Right lobe of liver (tissue), 6 donors: ENCODE data around the gene RUNX2. TPM values are rescaled to one million over a fixed set of nuclear protein-coding genes. Genes with fewer than 3 reads are reported as not detected.

Experiments
- ATAC-seq, 4 donors: fragments of 200-7000 bp; cut with Tn5 transposase; one replicate each; pipeline ENCODE4 v1.9.1; 2020; ENCODE audit warnings: mild to moderate bottlenecking in 4 of 4, moderate library complexity in 4 of 4
- DNase-seq, 3 donors: peaks; one replicate each; pipeline ENCODE4 v3.0.0-alpha.2; 2020
- H3K27ac ChIP-seq, 3 donors: fragments of 200-600 bp; one replicate each; pipeline ENCODE4 v1.8.0; 2022
- H3K27me3 ChIP-seq, 2 donors: fragments of 200-600 bp; one replicate each; pipeline ENCODE4 v1.8.0; 2022
- H3K36me3 ChIP-seq, 4 donors: fragments of 200-600 bp; sonication (generic) in 1 of 4; one replicate each; pipeline versions ENCODE4 v1.5.1 to v1.8.0; 2017 to 2022; ENCODE audit warnings: control low read depth in 1 of 4
- H3K4me1 ChIP-seq, 4 donors: fragments of 200-600 bp; sonication (generic) in 1 of 4; one replicate each; pipeline versions ENCODE4 v1.5.1 to v1.8.0; 2017 to 2022; ENCODE audit warnings: control low read depth in 1 of 4
- H3K4me3 ChIP-seq, 3 donors: fragments of 200-600 bp; one replicate each; pipeline ENCODE4 v1.8.0; 2022
- H3K9me3 ChIP-seq, 4 donors: fragments of 200-600 bp; sonication (generic) in 1 of 4; one replicate each; pipeline versions ENCODE4 v1.5.1 to v1.8.0; 2017 to 2022; ENCODE audit warnings: control low read depth in 1 of 4
- CTCF ChIP-seq, 4 donors: fragments of 200-600 bp in 3 of 4; fragments of 450-650 bp in 1 of 4; IDR thresholded peaks; one replicate each; pipeline versions ENCODE4 v1.5.1 to v1.8.0; 2016 to 2022; ENCODE audit warnings: antibody characterized with exemption in 4 of 4, mild to moderate bottlenecking in 2 of 4
- POLR2A ChIP-seq: fragments of 450-650 bp; IDR thresholded peaks from one replicate; pipeline ENCODE4 v1.6.1; 2017; ENCODE audit warnings: antibody characterized with exemption, mild to moderate bottlenecking
- WGBS: methylation state at CpG from one replicate; pipeline ENCODE4 v1.1.6; 2018; ENCODE audit warnings: low coverage, low lambda C conversion rate; ENCODE audit not compliant: insufficient coverage; ENCODE audit errors: missing lambda C conversion rate; 5-methylcytosine and 5-hydroxymethylcytosine counted together
- intact Hi-C, 2 donors: fragments of 100-400 bp; cut with DNase I; formaldehyde crosslinking; loops; one replicate each; pipeline versions ENCODE4 v1.11.2 to v1.14.1; 2022
- total RNA-seq, 6 experiments: library from RNA; depleted of rRNA in 2 of 6; stranded (reverse); fragments of >200 nt in 2 of 6; fragmentation: NEBNext Ultra II Directional in 3 of 6; extraction: Animal tissue kit (Norgen Biotek cat#: 25700) in 3 of 6; gene quantifications; one replicate each; pipeline versions ENCODE4 v1.1.0 to v1.2.4, GENCODE V29; 2016 to 2023
- donor health status: DM: no; HTN: yes; CAD: no.
- donor health status: DM: no; HTN: no; CAD: no.
- donor health status: DM: no; HTN: no; CAD: no.
- donor health status: DM: no; HTN: yes; CAD: no.
- donor health status: DM: no; HTN: yes; CAD: no.

The RUNX2 gene
- total RNA-seq, 6 experiments from 2014 or later = 0.15 to 0.80 (median 0.43) TPM

- 21% methylated on average over 14 of the region's 14 CpGs for WGBS
- DNase-seq = no peak
- Histone ChIP-seq H3K4me3 (no peak overlapping the region), H3K27ac (no peak overlapping the region), H3K4me1 (no peaks in the 10 kb centered on the region), H3K27me3 (no peaks in the 10 kb centered on the region), H3K36me3 (no peaks in the 10 kb centered on the region), H3K9me3 (no peaks in the 10 kb centered on the region)
- intact Hi-C loops = no loop called here
- TF ChIP-seq POLR2A (no peak), CTCF (IDR thresholded peaks at IDR 0.05) (no peak)
- ATAC-seq = peak; percentile 69 to 88 (median 84)
These were observed 349.5 kb downstream of the RUNX2 start for GRCh38 chr6:45677381-45678284.

GRCh38 chr6:45678285-45678607 lies 350.1 kb downstream of the RUNX2 start:
- no peak for DNase-seq
- Histone ChIP-seq H3K4me1 (no peaks in the 10 kb centered on the region), H3K36me3 (no peaks in the 10 kb centered on the region), H3K27me3 (no peaks in the 10 kb centered on the region), H3K9me3 (no peaks in the 10 kb centered on the region), H3K4me3 (no peak overlapping the region), H3K27ac (no peak overlapping the region)
- no peak for ATAC-seq
- TF ChIP-seq CTCF (IDR thresholded peaks at IDR 0.05) = no peak
- no peak for TF ChIP-seq POLR2A
- 29% methylated on average over 4 of the region's 5 CpGs for WGBS
- intact Hi-C loops = no loop called here

GRCh38 chr6:45679163-45679562 lies 351.0 kb downstream of the RUNX2 start:
- ATAC-seq (no peak), DNase-seq (no peak)
- no peak for TF ChIP-seq POLR2A
- TF ChIP-seq CTCF (IDR thresholded peaks at IDR 0.05) = no peak
- no peak overlapping the region for H3K27ac ChIP-seq
- no peaks in the 10 kb centered on the region for H3K27me3 ChIP-seq
- intact Hi-C loops = no loop called here
- no peaks in the 10 kb centered on the region for H3K9me3 ChIP-seq
- no peaks in the 10 kb centered on the region for H3K36me3 ChIP-seq
- H3K4me3 ChIP-seq = no peak overlapping the region
- H3K4me1 ChIP-seq = no peaks in the 10 kb centered on the region
- WGBS = 73% methylated on average over 4 of the region's 5 CpGs

- intact Hi-C loops = no loop called here
- 64% methylated on average over 2 of the region's 2 CpGs for WGBS
- Histone ChIP-seq H3K36me3 (no peaks in the 10 kb centered on the region), H3K4me3 (no peak overlapping the region), H3K27me3 (no peaks in the 10 kb centered on the region), H3K9me3 (no peaks in the 10 kb centered on the region), H3K4me1 (no peaks in the 10 kb centered on the region), H3K27ac (no peak overlapping the region)
- DNase-seq = no peak
- no peak for TF ChIP-seq CTCF (IDR thresholded peaks at IDR 0.05)
- TF ChIP-seq POLR2A = no peak
- no peak for ATAC-seq
These were observed 351.5 kb downstream of the RUNX2 start for GRCh38 chr6:45679631-45680030.
